OCI-LY3 (cell line): ENCODE results near the gene MRPL57.
"Not testable (repeated sequence)": the region's sequence is repeated elsewhere in the genome, so short reads cannot be mapped to it uniquely, and the experiment has no call there.

Experiments
- H2AFZ ChIP-seq: fragments of 200-600, 300-600 bp; shearing (Covaris generic); 2 replicates; pipeline ENCODE4 v1.6.0; 2014; ENCODE audit warnings: antibody characterized with exemption, low read depth, low read length
- H3K27ac ChIP-seq: fragments of 200-600, 300-600 bp; sonication (generic); 2 replicates; pipeline ENCODE4 v1.5.1; 2014; ENCODE audit warnings: mild to moderate bottlenecking, low read length, moderate library complexity, mixed read lengths
- H3K27me3 ChIP-seq: fragments of 200-600, 300-600 bp; sonication (generic); 2 replicates; pipeline ENCODE4 v1.6.1; 2014; ENCODE audit warnings: low read depth, low read length, mixed read lengths
- H3K36me3 ChIP-seq: fragments of 200-600, 300-600 bp; sonication (generic); replicated peaks from 2 replicates; pipeline ENCODE3; 2014; ENCODE audit warnings: low read depth, low read length, mixed read lengths
- H3K4me1 ChIP-seq: fragments of 300-600, 200-600 bp; sonication (generic); 2 replicates; pipeline ENCODE4 v1.6.1; 2014; ENCODE audit warnings: low read length, mixed read lengths
- H3K4me2 ChIP-seq: fragments of 200-600, 300-600 bp; sonication (generic); 2 replicates; pipeline ENCODE4 v1.6.1; 2014; ENCODE audit warnings: low read length, mixed read lengths
- H3K4me3 ChIP-seq: fragments of 300-600, 200-600 bp; sonication (generic); 2 replicates; pipeline ENCODE4 v1.5.1; 2014; ENCODE audit warnings: antibody characterized with exemption, mild to moderate bottlenecking, low read length, moderate library complexity
- H3K79me2 ChIP-seq: fragments of 300-600, 200-600 bp; shearing (Covaris generic); 2 replicates; pipeline ENCODE4 v1.6.1; 2014; ENCODE audit warnings: mild to moderate bottlenecking, low read length, mixed read lengths
- H3K9ac ChIP-seq: fragments of 300-600, 200-600 bp; shearing (Covaris generic); 2 replicates; pipeline ENCODE4 v1.6.0; 2014; ENCODE audit warnings: mild to moderate bottlenecking, low read length, moderate library complexity
- H3K9me3 ChIP-seq: fragments of 200-600, 300-600 bp; shearing (Covaris generic); 2 replicates; pipeline ENCODE4 v1.6.1; 2014; ENCODE audit warnings: low read length, mixed read lengths; ENCODE audit not compliant: insufficient read depth
- H4K20me1 ChIP-seq: fragments of 200-600, 300-600 bp; sonication (generic); 2 replicates; pipeline ENCODE4 v1.6.1; 2016; ENCODE audit warnings: low read length, mixed read lengths; ENCODE audit not compliant: insufficient read depth
- CTCF ChIP-seq: fragments of 200-600, 300-600 bp; sonication (generic); IDR thresholded peaks from 2 replicates; pipeline ENCODE4 v1.5.1; 2014; ENCODE audit warnings: antibody characterized with exemption, low read length, low read depth
- EZH2phosphoT487 ChIP-seq: fragments of 200-600 bp; shearing (Covaris generic); IDR thresholded peaks from 2 replicates; pipeline ENCODE4 v1.6.1; 2018; ENCODE audit warnings: antibody characterized with exemption, mixed run types, low read depth

Gene MRPL57

GRCh38 chr13:21176215-21176981 is at the start of gene MRPL57, which contains the start of gene SKA3:
TSS of gene MRPL57 (plus strand) at chr13:21176658. CDS start at chr13:21176917, 259 bp downstream.
TSS of gene SKA3 (minus strand) at chr13:21176552. CDS start at chr13:21176477, 75 bp downstream.
- Histone ChIP-seq H3K27me3 (no peaks in the 10 kb centered on the region), H4K20me1 (no peaks in the 10 kb centered on the region), H3K4me1 (peaks cover 14% of the 10 kb centered on the region), H3K79me2 (peaks cover 67% of the 10 kb centered on the region), H3K36me3 (peaks cover 11% of the 10 kb centered on the region), H2AFZ (peak within 1 kb of the TSS; percentile 76), H3K27ac (peak within 1 kb of the TSS; percentile 74), H3K9me3 (no peaks in the 10 kb centered on the region), H3K4me3 (peak within 1 kb of the TSS; percentile 84), H3K4me2 (peak within 1 kb of the TSS; percentile 88), H3K9ac (peak within 1 kb of the TSS; percentile 78)
- TF ChIP-seq EZH2phosphoT487 (no peak), CTCF (no peak)

- Histone ChIP-seq H3K4me2 (no peak overlapping the region), H3K4me3 (no peak overlapping the region), H3K27ac (no peak overlapping the region), H4K20me1 (no peaks in the 10 kb centered on the region), H3K9ac (no peak overlapping the region), H3K4me1 (peaks cover 10% of the 10 kb centered on the region; the same call in 1 of the 2 replicates), H3K27me3 (peaks cover 9% of the 10 kb centered on the region; the same call in 1 of the 2 replicates), H3K36me3 (no peaks in the 10 kb centered on the region), H3K79me2 (no peaks in the 10 kb centered on the region), H2AFZ (no peak overlapping the region), H3K9me3 (no peaks in the 10 kb centered on the region)
- TF ChIP-seq EZH2phosphoT487 (no peak), CTCF (no peak)
Measured at GRCh38 chr13:21130116-21130515, 46.3 kb upstream of the MRPL57 start.

- Histone ChIP-seq H3K4me3 (peak overlapping the region; percentile 22), H3K9ac (no peak overlapping the region), H3K9me3 (no peaks in the 10 kb centered on the region), H3K36me3 (no peaks in the 10 kb centered on the region), H3K27me3 (peaks cover 9% of the 10 kb centered on the region; the same call in 1 of the 2 replicates), H3K4me1 (peaks cover 10% of the 10 kb centered on the region; the same call in 1 of the 2 replicates), H3K79me2 (no peaks in the 10 kb centered on the region), H4K20me1 (no peaks in the 10 kb centered on the region), H3K27ac (no peak overlapping the region), H3K4me2 (peak overlapping the region; percentile 44), H2AFZ (peak overlapping the region; percentile 41)
- TF ChIP-seq CTCF (no peak), EZH2phosphoT487 (no peak)
Measured at GRCh38 chr13:21133077-21133476, 43.4 kb upstream of the MRPL57 start.

GRCh38 chr13:21134475-21134874 is 42.0 kb upstream of the MRPL57 start:
- Histone ChIP-seq H3K27ac (no peak overlapping the region), H3K9me3 (no peaks in the 10 kb centered on the region), H3K9ac (no peak overlapping the region), H3K4me1 (peaks cover 11% of the 10 kb centered on the region; the same call in 1 of the 2 replicates), H3K27me3 (peaks cover 9% of the 10 kb centered on the region; the same call in 1 of the 2 replicates), H3K79me2 (no peaks in the 10 kb centered on the region), H3K4me2 (no peak overlapping the region), H3K36me3 (no peaks in the 10 kb centered on the region), H2AFZ (no peak overlapping the region; the same call in 1 of the 2 replicates), H4K20me1 (no peaks in the 10 kb centered on the region), H3K4me3 (no peak overlapping the region)
- TF ChIP-seq CTCF (no peak), EZH2phosphoT487 (no peak)

- H3K4me2 ChIP-seq, H3K27me3 ChIP-seq, H4K20me1 ChIP-seq, H3K9me3 ChIP-seq, H2AFZ ChIP-seq, H3K9ac ChIP-seq, H3K79me2 ChIP-seq, H3K36me3 ChIP-seq, H3K27ac ChIP-seq, H3K4me3 ChIP-seq: not testable (repeated sequence)
- peaks cover 12% of the 10 kb centered on the region; the same call in 1 of the 2 replicates for H3K4me1 ChIP-seq
Measured at GRCh38 chr13:21135833-21136232, 40.6 kb upstream of the MRPL57 start.
